Measurements from ENCODE around the gene CCND2. TPM values are rescaled to one million over a fixed set of nuclear protein-coding genes. Genes with fewer than 3 reads are reported as not detected.

Gene CCND2
- total RNA-seq, 2 donors from 2014 or later = 101 to 129 TPM

DNA sequence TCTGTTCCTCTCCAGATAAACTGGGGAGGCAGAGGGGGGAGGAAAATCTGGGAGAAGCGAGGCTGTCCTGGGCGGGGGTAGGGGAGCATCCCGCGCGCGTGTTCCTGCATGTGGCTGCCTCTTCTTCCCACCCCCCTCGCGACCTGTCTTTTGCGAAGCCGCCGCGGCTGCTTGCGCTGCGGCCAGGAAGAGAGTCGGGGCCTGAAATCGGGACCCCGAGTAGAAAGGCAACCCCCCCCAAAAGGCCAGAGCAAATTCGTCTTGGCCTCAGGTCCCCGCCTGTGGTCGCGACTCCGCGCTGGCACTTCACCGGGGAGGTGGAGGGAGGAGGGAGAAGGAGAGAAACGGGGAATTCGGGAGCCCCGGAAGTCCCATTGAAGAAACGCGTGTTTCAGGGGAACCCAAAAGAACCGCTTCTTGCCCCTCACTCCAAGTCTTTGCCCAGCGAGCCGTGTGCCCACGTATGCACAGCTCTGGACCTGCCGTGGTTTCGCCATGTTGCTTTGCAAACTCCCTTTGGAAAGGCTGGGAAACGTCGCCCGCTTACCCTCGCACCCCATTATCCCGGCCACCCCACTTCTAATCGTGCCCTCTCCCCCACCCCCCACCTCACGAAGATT, 944 bp downstream of the CCND2 start:
- intact Hi-C loops (cut with DNase I) = loop anchor here (5.0 to 10.0 kb wide), 6 partner anchors 170 to 387 kb away; no protein-coding TSS in a partner anchor
- DNase-seq (ENCODE audit: low spot score) = no peak

DNA sequence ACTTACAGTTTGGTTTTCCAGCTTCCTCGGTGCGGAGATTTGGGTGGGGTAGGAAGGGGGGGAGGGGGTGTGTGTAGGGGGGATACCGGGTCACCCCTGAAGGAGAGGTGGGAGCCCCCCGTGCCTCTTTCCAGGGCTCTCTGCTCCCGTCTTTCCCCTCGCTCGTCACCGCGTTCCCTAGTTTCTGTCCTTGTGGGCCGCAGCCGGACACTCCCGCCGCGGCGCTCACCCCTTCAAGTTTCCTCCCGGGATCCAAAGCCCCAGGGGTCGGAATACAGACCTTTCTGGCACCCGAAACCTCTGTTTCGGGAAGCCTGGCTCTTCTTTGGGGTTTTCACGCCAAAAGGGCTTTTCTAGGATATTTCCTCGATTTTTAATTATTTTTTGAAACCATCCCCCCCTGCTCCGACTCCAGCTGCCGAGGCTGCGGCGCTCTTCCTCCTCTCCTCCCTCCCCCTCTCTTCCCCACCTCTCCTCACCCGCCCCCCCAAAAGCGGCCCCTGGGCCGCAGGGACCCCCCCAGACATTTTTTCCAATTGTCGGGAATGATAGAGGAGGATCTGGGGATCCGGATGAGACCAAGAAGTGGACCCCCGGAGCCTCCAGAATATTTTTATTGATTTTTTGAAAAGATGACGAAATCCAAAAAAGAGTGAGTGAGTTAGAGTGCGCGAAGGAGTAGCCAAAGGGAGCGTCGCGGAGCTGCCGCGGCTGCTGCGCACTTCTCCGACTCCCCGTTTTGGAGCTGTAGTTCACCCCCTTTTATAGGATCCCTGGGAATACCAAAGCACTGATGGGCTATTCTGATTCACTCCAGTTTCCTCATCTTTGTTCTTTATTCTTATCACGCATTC, 1.7 kb downstream of the CCND2 start:
- intact Hi-C loops (cut with DNase I) = loop anchor here (5.0 to 10.0 kb wide), 5 partner anchors 170 to 388 kb away; no protein-coding TSS in a partner anchor
- DNase-seq (ENCODE audit: low spot score) = no peak

DNA sequence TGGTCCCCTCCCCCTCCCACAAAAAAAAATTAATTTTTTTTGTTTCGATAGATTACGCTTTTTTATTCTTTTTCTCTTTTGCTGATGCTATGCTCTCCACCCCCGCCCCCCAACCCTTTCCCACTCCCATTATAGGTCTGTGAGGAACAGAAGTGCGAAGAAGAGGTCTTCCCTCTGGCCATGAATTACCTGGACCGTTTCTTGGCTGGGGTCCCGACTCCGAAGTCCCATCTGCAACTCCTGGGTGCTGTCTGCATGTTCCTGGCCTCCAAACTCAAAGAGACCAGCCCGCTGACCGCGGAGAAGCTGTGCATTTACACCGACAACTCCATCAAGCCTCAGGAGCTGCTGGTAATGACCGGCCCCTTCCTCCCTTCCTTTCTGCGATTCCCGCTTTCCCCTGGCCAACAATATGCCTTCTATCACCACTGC, 2.3 kb downstream of the CCND2 start:
- DNase-seq (ENCODE audit: low spot score) = no peak
- intact Hi-C loops (cut with DNase I) = loop anchor here (5.0 to 10.0 kb wide), 5 partner anchors 171 to 389 kb away; no protein-coding TSS in a partner anchor

DNA sequence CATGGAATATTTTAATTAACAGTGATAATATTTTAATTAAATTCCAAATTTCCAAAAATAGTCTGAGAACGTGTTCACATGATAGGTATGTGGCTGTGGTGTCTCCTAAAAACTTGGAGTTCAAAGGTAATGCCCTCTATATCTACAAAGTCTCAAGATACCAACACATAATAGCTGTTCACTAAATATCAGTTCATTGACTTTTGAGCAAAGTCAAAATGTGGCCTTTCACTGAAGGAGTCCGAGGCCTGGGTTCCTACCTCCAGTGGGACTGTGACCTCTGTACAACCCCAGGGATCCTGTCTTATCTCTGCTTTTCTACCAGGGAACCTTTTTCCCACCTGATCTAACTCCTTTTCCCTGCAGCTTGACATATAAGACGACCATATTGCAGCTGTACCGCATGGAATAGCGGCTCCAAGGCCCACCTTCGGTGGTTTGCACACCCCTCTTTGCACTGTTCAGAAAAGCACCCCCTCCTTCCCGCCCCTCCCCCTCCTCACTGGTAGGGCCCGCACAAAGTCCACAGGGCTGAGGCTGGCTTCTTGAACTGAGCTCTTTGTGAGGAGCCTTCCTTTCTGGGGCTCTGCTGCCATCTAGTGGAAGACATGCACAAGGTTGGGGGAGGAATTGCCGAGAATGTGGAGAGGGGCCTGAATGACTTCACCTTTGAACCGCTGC, 3.1 kb downstream of the CCND2 start:
- peak; percentile 92 for DNase-seq (ENCODE audit: low spot score)
- intact Hi-C loops (cut with DNase I) = loop anchor here (5.0 to 10.0 kb wide), 5 partner anchors 172 to 389 kb away; no protein-coding TSS in a partner anchor

DNA sequence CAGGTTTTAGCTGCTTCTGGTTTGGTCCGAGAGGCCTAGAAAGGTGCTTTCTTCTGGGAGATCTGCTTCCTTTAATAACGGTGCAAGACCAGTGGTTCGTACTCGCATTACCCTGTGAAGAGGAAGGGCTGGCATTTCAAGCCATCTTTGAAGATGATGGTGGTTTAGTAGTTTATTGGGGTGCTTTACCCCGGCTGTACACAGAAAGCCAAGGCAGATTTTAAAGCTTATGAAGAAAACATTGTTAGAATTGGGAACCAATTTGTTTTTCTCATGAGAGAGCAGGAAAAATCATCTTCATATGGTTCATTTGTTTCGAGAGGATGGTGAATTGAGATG, 3.6 kb downstream of the CCND2 start:
- DNase-seq (ENCODE audit: low spot score) = no peak

DNA sequence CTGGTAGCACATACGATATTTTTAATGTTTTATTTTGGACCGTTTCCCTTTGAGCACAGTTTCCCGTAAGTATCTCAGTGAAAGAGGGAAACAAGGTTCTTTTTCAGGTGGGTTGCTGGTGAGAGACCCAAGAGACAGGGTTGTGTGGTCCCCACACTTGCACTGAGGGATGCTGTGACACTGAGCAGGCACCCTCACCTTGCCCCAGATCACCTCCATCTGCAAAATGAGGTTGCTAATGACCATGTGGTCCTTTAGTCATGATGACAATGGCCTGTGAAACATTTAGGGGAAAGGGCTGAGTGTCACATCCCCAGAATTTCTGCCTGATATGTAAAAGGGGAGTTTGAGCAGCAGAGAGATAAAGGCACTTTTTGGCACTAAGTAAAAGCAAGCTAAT, 4.3 kb downstream of the CCND2 start:
- intact Hi-C loops (cut with DNase I) = loop anchor here (5.0 to 10.0 kb wide), 5 partner anchors 173 to 391 kb away; no protein-coding TSS in a partner anchor
- no peak for DNase-seq (ENCODE audit: low spot score)

More for the DNA sequence above, 3.6 kb downstream of the CCND2 start:
- intact Hi-C loops (cut with DNase I) = loop anchor here (5.0 to 10.0 kb wide), 5 partner anchors 172 to 390 kb away; no protein-coding TSS in a partner anchor

DNA sequence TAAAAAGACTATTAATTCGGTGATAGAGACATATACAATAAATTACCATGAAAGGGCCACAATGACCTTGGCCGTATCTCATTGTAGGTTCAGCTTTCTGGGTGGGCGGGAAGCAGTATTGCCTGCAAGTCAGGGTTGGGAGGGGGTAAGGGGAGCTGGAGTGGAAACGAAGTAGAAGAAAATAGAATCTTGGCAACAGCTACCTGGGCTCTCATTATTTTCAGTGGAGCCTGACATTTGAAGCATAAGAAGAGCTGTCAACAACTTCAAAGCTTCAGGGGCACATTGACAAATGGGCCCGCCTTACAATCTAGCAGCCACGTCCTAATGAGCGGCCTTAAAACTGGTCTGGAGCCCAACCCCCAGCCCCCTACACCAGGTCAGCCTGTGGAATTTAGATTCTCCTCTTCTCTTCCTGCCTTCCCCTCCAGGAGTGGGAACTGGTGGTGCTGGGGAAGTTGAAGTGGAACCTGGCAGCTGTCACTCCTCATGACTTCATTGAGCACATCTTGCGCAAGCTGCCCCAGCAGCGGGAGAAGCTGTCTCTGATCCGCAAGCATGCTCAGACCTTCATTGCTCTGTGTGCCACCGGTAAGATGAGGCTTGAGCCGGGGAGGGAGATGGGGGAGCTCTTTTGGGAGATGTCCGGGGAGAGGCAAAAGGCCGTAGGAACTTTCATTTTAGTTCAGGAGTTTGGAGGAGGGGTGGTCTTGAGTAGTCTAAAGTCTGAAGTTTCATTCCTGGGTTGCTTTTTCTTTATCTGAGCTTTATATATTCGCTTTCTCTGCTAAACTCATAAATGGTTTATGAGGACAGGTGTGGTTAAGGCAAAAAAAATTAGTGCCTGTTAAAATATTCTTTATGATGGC, 5.0 kb downstream of the CCND2 start:
- DNase-seq (ENCODE audit: low spot score) = no peak
- intact Hi-C loops (cut with DNase I) = loop anchor here (5.0 to 10.0 kb wide), 5 partner anchors 174 to 391 kb away; no protein-coding TSS in a partner anchor

DNA sequence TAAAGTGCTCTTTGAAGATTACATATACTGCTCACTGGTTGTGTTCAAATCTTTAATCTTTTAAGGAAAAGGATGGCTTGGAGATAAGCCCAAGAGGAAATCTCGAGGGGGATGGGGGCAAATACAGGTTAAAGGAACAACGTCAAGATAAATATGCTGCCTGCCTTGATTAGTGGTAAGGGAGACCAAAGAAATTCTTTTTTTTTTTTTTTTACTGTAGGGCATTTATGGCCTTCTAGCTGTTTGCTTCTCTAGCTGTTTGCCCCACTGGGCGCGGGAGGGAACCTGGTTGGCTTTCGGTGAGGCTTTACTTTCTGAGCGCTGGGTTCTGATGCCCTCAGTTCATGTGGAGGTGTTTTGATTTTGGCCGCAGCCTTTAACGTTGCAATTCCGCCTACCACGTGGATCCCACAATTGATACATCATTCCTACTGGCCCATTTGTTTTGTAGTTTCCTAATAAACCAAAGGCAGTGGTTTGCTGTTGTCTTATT, 5.7 kb downstream of the CCND2 start:
- DNase-seq (ENCODE audit: low spot score) = no peak
- intact Hi-C loops (cut with DNase I) = loop anchor here (5.0 to 10.0 kb wide), 5 partner anchors 174 to 392 kb away; no protein-coding TSS in a partner anchor

DNA sequence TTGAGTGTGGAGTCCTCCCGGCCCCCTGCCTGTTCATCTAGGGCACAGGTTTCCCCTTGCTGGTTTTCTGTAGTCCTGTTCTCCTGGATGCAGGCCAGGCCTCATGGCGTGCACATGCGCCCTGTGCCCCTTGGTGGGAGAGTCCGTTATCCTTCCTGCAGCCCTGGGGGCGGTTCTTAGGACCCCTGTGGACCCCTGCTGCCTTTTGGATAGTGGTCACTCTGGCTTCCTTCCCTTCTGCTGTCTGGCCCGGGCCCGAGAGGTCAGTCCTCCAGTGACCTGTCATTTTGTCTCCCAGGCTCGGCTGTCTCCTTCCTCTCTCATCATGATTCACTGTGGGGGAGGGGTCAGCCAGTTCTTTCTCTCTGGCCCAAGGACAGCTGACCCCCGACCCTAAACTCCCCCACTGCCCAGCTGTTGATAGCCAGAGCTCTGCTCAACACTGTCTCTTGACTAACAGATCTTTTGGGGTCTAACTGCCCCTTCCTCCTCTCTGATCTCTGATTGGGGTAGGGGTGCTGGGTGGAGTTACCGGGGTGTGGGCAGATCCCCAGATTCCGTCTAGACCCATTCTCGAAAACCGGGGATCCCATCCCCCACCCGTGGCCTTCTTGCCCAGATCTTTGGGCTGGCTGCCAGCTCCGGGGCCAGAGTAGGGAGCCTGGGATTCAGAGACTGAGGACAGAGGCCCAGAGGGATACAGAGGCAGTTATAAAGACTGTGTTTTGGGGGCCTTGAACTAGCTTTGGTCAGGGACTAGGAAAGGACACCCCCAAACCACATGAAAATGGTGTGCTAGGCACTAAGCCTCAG, 7.0 kb downstream of the CCND2 start:
- no peak for DNase-seq (ENCODE audit: low spot score)
- intact Hi-C loops (cut with DNase I) = loop anchor here in 1 of 2 donors (10.0 kb wide), 1 partner anchor 396 kb away; no protein-coding TSS in a partner anchor

DNA sequence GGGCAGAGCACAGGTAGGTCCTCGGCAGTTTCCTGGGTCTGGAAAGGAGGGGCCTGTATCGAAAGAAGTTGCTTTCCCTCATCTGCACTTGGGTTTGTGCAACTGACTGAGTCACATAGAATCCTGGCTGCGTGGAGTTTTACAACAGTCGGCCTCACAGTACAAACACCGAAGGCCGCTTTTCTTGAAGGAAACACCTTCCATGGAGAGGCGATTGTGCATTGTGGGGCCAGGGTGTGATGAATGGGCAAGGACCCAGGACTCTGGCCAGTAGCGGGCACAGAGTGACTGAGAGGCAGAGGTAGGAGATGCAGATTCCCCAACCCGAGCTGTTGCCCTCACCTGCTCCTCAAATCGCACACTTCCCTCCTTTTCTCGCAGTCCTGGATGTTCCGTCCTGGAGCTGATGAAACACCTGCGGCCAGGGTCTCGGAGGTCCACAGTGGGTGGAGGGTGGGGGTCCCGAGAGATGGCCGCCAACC, 7.7 kb downstream of the CCND2 start:
- DNase-seq (ENCODE audit: low spot score) = no peak
- intact Hi-C loops (cut with DNase I) = loop anchor here in 1 of 2 donors (10.0 kb wide), 1 partner anchor 396 kb away; no protein-coding TSS in a partner anchor

DNA sequence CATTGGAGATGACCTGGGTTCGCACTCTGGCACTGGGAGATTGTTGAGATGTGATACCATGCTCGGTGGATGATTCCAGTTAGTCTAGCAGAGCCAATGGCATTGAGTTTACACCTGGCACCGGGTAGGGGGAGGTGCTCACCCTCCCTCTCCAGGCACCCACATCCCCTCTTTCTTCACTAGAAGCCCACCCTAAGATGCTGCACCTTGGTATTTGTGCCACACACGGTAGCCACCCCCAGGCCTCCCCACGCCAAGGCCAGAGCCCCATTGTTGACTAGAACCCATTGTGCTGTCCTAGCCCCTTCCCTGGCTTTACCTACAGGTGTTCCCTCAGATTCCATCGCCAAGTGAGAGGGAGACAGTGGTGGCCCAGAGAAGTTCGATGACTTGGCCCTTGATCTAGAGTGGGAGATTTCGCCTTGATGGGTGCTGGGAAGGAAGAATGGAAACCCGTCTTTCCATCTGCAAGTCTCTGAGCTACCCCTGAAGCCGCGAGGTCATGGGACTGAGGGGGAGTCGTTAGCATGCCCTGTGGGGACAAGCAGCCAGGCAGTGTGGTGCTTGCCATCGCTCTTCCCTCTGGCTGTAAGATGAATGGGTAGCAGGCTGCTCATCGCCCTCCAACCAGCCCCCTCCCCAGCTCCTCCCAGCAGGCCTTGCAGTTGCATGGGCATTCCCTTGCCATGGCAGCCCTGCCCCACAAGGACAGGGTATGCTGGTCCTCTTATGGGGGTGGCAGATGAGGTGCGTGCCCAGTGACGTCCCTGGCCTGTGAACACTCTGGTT, 8.7 kb downstream of the CCND2 start:
- intact Hi-C loops (cut with DNase I) = loop anchor here in 1 of 2 donors (10.0 kb wide), 1 partner anchor 397 kb away; no protein-coding TSS in a partner anchor
- no peak for DNase-seq (ENCODE audit: low spot score)

DNA sequence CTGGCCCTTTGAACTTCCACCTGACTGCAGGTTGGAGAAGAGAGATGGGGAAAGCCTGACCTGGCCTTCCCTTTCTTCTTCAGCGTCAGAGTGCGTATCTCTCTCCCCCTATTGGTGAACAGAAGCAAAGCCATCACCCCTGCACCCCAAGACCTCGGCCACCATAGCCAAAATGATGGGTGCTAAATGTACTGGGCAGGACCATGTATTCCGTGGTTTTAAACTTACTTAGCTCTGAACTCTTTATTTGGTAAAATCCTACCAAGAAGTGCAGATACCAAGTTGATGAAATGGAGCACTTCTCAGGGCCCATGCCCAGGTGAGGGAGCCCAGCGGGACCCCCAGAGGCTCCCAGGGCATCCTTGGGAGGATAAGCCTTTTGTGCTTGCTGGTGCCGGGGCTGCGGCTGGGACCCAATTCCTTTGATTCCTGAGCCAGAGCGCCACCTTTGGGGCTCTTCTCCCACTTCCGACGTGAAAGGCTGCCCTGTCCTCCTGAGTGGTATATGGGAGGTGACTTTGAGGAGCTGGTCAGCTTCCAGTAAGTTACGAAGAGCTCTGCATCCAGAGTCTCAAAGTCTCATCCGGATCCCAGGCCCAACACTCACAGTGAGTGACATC, 9.4 kb downstream of the CCND2 start:
- DNase-seq (ENCODE audit: low spot score) = no peak
- intact Hi-C loops (cut with DNase I) = loop anchor here in 1 of 2 donors (10.0 kb wide), 1 partner anchor 398 kb away; no protein-coding TSS in a partner anchor

DNA sequence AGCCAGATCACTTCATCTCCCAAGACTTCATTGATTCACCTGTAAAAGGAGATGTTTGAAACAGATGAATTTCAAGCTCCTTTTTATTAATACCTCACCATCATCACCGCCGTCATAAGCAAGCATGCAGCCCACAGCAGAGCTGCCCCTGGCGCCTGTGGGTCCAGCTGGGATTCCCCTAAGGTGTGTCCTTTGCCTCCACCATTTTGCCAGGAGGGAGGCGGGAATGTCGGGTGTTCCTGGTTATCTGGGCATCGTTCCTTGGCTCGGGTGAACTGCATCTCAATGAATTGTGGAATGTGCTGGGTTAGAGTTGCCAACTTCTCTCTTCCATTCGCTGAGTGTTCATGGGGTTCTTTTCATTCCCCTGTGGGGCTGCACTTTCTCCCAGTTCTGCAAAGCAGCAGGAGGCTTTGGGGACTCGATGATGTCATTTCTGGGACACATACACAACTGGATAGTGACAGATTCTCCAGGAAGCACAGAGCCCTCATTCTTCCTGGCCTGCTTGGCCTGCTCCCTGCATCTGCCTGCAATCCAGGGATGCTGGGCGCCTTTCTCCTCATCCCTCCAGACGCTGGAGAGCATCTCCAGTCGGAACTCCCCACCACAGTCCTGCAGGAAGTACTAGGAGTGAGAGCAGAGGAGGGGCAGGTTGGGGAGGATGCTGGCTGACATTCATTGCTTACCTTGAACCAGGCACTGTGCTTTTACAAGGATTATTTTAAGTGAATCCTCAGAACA, 10.1 kb downstream of the CCND2 start:
- no peak for DNase-seq (ENCODE audit: low spot score)
- intact Hi-C loops (cut with DNase I) = loop anchor here in 1 of 2 donors (10.0 kb wide), 1 partner anchor 399 kb away; no protein-coding TSS in a partner anchor

DNA sequence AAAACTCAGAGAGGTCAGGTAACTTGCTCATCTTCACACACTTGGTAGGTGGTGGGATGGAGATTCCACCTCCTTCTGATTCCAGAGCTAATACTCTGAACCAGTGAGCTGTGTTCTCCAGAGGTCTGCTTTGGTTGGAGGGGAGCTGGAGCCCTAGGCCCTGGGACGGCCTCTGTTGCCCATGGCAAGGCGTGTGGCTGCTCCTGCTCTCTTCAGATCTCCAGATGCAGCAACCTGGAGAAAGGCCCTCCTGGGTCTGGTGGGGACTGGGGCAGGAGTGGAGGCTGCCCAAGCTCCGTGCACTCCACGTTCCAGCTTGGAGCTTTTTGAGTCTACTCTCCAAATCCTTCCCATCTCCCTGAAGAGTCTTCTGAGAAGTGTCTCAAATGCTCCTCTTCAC, 10.7 kb downstream of the CCND2 start:
- no peak for DNase-seq (ENCODE audit: low spot score)
- intact Hi-C loops (cut with DNase I) = loop anchor here in 1 of 2 donors (10.0 kb wide), 1 partner anchor 400 kb away; no protein-coding TSS in a partner anchor

DNA sequence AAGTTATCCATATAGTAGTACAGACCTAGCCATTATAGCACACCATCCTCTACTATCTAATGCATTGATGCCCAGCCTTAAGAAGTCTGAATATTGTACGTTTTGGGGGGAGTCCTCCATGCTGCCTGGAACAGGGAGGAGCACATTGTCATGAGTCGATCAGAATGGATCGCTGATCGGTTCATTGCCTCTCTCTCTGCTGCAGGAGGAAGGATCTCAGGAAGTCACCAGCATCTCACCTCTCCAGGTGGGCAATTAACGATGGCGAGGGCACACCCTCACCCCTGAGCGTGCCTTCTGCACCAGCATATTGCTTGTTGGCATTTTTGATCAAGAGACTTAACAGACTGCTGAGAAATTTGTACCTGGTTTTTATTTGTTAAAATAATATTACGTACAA, 11.5 kb downstream of the CCND2 start:
- DNase-seq (ENCODE audit: low spot score) = no peak
- intact Hi-C loops (cut with DNase I) = loop anchor here in 1 of 2 donors (10.0 kb wide), 1 partner anchor 400 kb away; no protein-coding TSS in a partner anchor
